ENCODE measurements around the gene OR2G6. TPM values are rescaled to one million over a fixed set of nuclear protein-coding genes. Genes with fewer than 3 reads are reported as not detected.
"Not testable (repeated sequence)": the region's sequence is repeated elsewhere in the genome, so short reads cannot be mapped to it uniquely, and the experiment has no call there.

Gene OR2G6
- not detected for polyA plus RNA-seq (2013, experiment 1 of 2)
- not detected for polyA plus RNA-seq (2013, experiment 2 of 2)

- no CpG with 5 or more reads among the region's 2 CpGs for WGBS, 2 experiments (ENCODE audit: insufficient coverage in 2 of 2)
- H3K4me3 ChIP-seq (ENCODE audit: extremely low read depth, insufficient read depth, low read length, poor library complexity, severe bottlenecking); H3K9me3 ChIP-seq (ENCODE audit: control insufficient read depth, low read length); H3K27ac ChIP-seq (ENCODE audit: low read depth, low read length, severe bottlenecking); H3K36me3 ChIP-seq (ENCODE audit: control insufficient read depth, insufficient read depth, low read length); H3K4me1 ChIP-seq (ENCODE audit: control insufficient read depth, insufficient read depth, low read length, poor library complexity, severe bottlenecking): not testable (repeated sequence)
Measured at GRCh38 chr1:248507773-248508172, at the start of gene OR2G6. Gene OR2G6, plus strand, starts transcription at chr1:248508073. Its CDS starts 13,574 bp downstream, at chr1:248521647.

DNA sequence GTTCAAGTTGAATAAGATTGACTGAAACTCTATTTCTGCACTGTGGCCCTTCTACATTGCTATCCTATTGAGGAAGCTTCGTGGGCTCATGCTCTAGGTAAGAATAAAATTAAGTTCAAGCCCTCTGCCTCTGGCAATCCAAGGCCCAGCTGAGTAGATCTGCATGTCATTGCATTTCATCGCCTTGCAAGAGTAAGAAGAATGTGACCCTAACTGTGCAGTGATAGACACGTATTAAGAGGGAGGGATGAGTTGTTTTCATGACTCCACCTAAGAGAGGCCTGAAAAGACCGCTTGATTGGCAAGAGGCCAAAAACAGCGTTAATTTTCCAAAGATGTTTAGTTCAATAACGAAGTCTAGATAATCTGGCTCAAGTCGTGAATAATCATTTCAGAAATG, 48.8 kb upstream of the OR2G6 start:
- not testable (repeated sequence) for H3K36me3 ChIP-seq (ENCODE audit: control insufficient read depth, insufficient read depth, low read length); H3K4me1 ChIP-seq (ENCODE audit: control insufficient read depth, insufficient read depth, low read length, poor library complexity, severe bottlenecking); H3K4me3 ChIP-seq (ENCODE audit: extremely low read depth, insufficient read depth, low read length, poor library complexity, severe bottlenecking); H3K27ac ChIP-seq (ENCODE audit: low read depth, low read length, severe bottlenecking)
- 51 to 58% methylated on average over 3 of the region's 7 CpGs for WGBS, 2 experiments (ENCODE audit: insufficient coverage in 2 of 2)
- peaks cover 27% of the 10 kb centered on the region for H3K9me3 ChIP-seq (ENCODE audit: control insufficient read depth, low read length)

DNA sequence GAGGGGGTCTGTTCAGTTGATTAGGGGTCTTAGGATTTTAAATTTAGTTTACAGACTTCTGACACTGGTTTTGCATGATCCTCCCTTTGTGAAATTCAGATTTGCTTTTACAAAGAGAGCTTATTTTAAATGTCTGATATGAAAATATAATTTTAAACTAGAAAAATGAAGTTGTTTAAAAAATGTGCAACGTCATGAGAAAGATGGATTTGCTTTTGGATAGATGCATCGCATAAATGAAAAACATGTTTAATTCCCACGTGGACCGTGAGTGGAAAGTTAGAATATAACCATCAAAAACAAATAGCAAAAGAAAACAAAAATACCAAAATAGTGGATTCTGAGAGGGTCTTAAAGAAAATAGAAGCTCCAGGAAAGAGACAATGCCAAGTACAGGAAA, 36.7 kb upstream of the OR2G6 start:
- Histone ChIP-seq H3K36me3 (ENCODE audit: control insufficient read depth, insufficient read depth, low read length) (no peaks in the 10 kb centered on the region), H3K4me3 (ENCODE audit: extremely low read depth, insufficient read depth, low read length, poor library complexity, severe bottlenecking) (no peak overlapping the region), H3K27ac (ENCODE audit: low read depth, low read length, severe bottlenecking) (no peak overlapping the region), H3K9me3 (ENCODE audit: control insufficient read depth, low read length) (peaks cover 18% of the 10 kb centered on the region), H3K4me1 (ENCODE audit: control insufficient read depth, insufficient read depth, low read length, poor library complexity, severe bottlenecking) (no peaks in the 10 kb centered on the region)
- no CpG with 5 or more reads among the region's 4 CpGs for WGBS, 2 experiments (ENCODE audit: insufficient coverage in 2 of 2)

- not testable (repeated sequence) for H3K36me3 ChIP-seq (ENCODE audit: control insufficient read depth, insufficient read depth, low read length); H3K4me3 ChIP-seq (ENCODE audit: extremely low read depth, insufficient read depth, low read length, poor library complexity, severe bottlenecking); H3K27ac ChIP-seq (ENCODE audit: low read depth, low read length, severe bottlenecking); H3K4me1 ChIP-seq (ENCODE audit: control insufficient read depth, insufficient read depth, low read length, poor library complexity, severe bottlenecking)
- peaks cover 17% of the 10 kb centered on the region for H3K9me3 ChIP-seq (ENCODE audit: control insufficient read depth, low read length)
- WGBS, 2 experiments (ENCODE audit: insufficient coverage in 2 of 2): no CpG with 5 or more reads among the region's 2 CpGs
Measured at GRCh38 chr1:248472111-248472510, 35.8 kb upstream of the OR2G6 start.

GRCh38 chr1:248473051-248473450, 34.8 kb upstream of the OR2G6 start, which contains the start of gene OR2T3:
Gene OR2T3, plus strand, starts transcription at chr1:248473351. Its CDS starts 0 bp downstream, at chr1:248473351.
- not testable (repeated sequence) for H3K27ac ChIP-seq (ENCODE audit: low read depth, low read length, severe bottlenecking); H3K4me1 ChIP-seq (ENCODE audit: control insufficient read depth, insufficient read depth, low read length, poor library complexity, severe bottlenecking); H3K36me3 ChIP-seq (ENCODE audit: control insufficient read depth, insufficient read depth, low read length); H3K4me3 ChIP-seq (ENCODE audit: extremely low read depth, insufficient read depth, low read length, poor library complexity, severe bottlenecking)
- H3K9me3 ChIP-seq (ENCODE audit: control insufficient read depth, low read length): peaks cover 11% of the 10 kb centered on the region
- no CpG with 5 or more reads among the region's 2 CpGs for WGBS, 2 experiments (ENCODE audit: insufficient coverage in 2 of 2)

- not testable (repeated sequence) for H3K27ac ChIP-seq (ENCODE audit: low read depth, low read length, severe bottlenecking); H3K36me3 ChIP-seq (ENCODE audit: control insufficient read depth, insufficient read depth, low read length); H3K4me3 ChIP-seq (ENCODE audit: extremely low read depth, insufficient read depth, low read length, poor library complexity, severe bottlenecking); H3K9me3 ChIP-seq (ENCODE audit: control insufficient read depth, low read length); H3K4me1 ChIP-seq (ENCODE audit: control insufficient read depth, insufficient read depth, low read length, poor library complexity, severe bottlenecking)
- no CpG with 5 or more reads among the region's 1 CpG for WGBS, 2 experiments (ENCODE audit: insufficient coverage in 2 of 2)
Measured at GRCh38 chr1:248475660-248476059, 32.2 kb upstream of the OR2G6 start.

- not testable (repeated sequence) for H3K9me3 ChIP-seq (ENCODE audit: control insufficient read depth, low read length); H3K4me3 ChIP-seq (ENCODE audit: extremely low read depth, insufficient read depth, low read length, poor library complexity, severe bottlenecking); H3K4me1 ChIP-seq (ENCODE audit: control insufficient read depth, insufficient read depth, low read length, poor library complexity, severe bottlenecking); H3K36me3 ChIP-seq (ENCODE audit: control insufficient read depth, insufficient read depth, low read length); H3K27ac ChIP-seq (ENCODE audit: low read depth, low read length, severe bottlenecking)
- WGBS, 2 experiments (ENCODE audit: insufficient coverage in 2 of 2): 53 to 55% methylated on average over 8 to 10 of the region's 13 CpGs
Measured at GRCh38 chr1:248481686-248482579, 25.9 kb upstream of the OR2G6 start.

GRCh38 chr1:248488289-248488688, 19.6 kb upstream of the OR2G6 start, which contains the start of gene OR2T5:
Gene OR2T5, plus strand, starts transcription at chr1:248488589. Its CDS starts 0 bp downstream, at chr1:248488589.
- not testable (repeated sequence) for H3K36me3 ChIP-seq (ENCODE audit: control insufficient read depth, insufficient read depth, low read length); H3K4me1 ChIP-seq (ENCODE audit: control insufficient read depth, insufficient read depth, low read length, poor library complexity, severe bottlenecking); H3K9me3 ChIP-seq (ENCODE audit: control insufficient read depth, low read length); H3K27ac ChIP-seq (ENCODE audit: low read depth, low read length, severe bottlenecking); H3K4me3 ChIP-seq (ENCODE audit: extremely low read depth, insufficient read depth, low read length, poor library complexity, severe bottlenecking)
- no CpG with 5 or more reads among the region's 6 CpGs for WGBS, 2 experiments (ENCODE audit: insufficient coverage in 2 of 2)

- WGBS, 2 experiments (ENCODE audit: insufficient coverage in 2 of 2): no CpG with 5 or more reads among the region's 5 CpGs
- H3K4me3 ChIP-seq (ENCODE audit: extremely low read depth, insufficient read depth, low read length, poor library complexity, severe bottlenecking); H3K27ac ChIP-seq (ENCODE audit: low read depth, low read length, severe bottlenecking); H3K9me3 ChIP-seq (ENCODE audit: control insufficient read depth, low read length); H3K4me1 ChIP-seq (ENCODE audit: control insufficient read depth, insufficient read depth, low read length, poor library complexity, severe bottlenecking); H3K36me3 ChIP-seq (ENCODE audit: control insufficient read depth, insufficient read depth, low read length): not testable (repeated sequence)
Measured at GRCh38 chr1:248496661-248497060, 11.2 kb upstream of the OR2G6 start.

GRCh38 chr1:248500305-248501035, 7.4 kb upstream of the OR2G6 start:
- no CpG with 5 or more reads among the region's 2 CpGs for WGBS, 2 experiments (ENCODE audit: insufficient coverage in 2 of 2)
- H3K4me3 ChIP-seq (ENCODE audit: extremely low read depth, insufficient read depth, low read length, poor library complexity, severe bottlenecking); H3K36me3 ChIP-seq (ENCODE audit: control insufficient read depth, insufficient read depth, low read length); H3K4me1 ChIP-seq (ENCODE audit: control insufficient read depth, insufficient read depth, low read length, poor library complexity, severe bottlenecking); H3K9me3 ChIP-seq (ENCODE audit: control insufficient read depth, low read length); H3K27ac ChIP-seq (ENCODE audit: low read depth, low read length, severe bottlenecking): not testable (repeated sequence)

DNA sequence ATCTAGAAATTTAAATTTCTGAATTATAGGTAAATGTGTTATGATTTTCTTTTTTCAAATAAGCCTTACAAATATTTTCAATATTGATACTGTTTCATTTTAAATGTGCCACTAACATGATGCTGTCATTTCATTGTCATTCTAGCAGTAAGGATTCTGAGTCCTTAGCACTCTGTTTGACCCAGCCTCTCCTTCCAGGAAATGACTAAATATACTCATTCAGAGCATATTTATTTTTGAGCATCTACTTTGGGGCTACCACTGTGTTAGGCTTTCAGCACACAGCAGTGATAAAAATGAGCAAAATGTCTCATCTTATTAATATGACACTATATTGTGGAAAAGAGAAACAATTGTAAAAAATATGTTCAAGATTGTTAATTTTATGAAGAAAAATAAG, 2.3 kb downstream of the OR2G6 start:
- H3K27ac ChIP-seq (ENCODE audit: low read depth, low read length, severe bottlenecking); H3K9me3 ChIP-seq (ENCODE audit: control insufficient read depth, low read length); H3K4me1 ChIP-seq (ENCODE audit: control insufficient read depth, insufficient read depth, low read length, poor library complexity, severe bottlenecking); H3K4me3 ChIP-seq (ENCODE audit: extremely low read depth, insufficient read depth, low read length, poor library complexity, severe bottlenecking); H3K36me3 ChIP-seq (ENCODE audit: control insufficient read depth, insufficient read depth, low read length): not testable (repeated sequence)

Measured in mesodermal cell (in vitro differentiated cells).